ENCODE results near the gene HAUS3. TPM values are rescaled to one million over a fixed set of nuclear protein-coding genes. Genes with fewer than 3 reads are reported as not detected.

HAUS3 gene
- total RNA-seq, 4 donors from 2014 or later: 7.6 to 17.9 (median 11.8) TPM

GRCh38 chr4:2186133-2186864 is 55.6 kb downstream of the HAUS3 start:
- H3K36me3 ChIP-seq: no peaks in the 10 kb centered on the region
- H3K9me3 ChIP-seq: no peaks in the 10 kb centered on the region
- no peaks in the 10 kb centered on the region for H3K27me3 ChIP-seq
- WGBS: 61% methylated on average over 9 of the region's 9 CpGs
- no peak for TF ChIP-seq EP300 (IDR thresholded peaks at IDR 0.05)
- no peak for TF ChIP-seq POLR2AphosphoS5 (IDR thresholded peaks at IDR 0.05)
- no peak for TF ChIP-seq POLR2A (IDR thresholded peaks at IDR 0.05)
- TF ChIP-seq CTCF (IDR thresholded peaks at IDR 0.05): no peak
- no peak overlapping the region for H3K27ac ChIP-seq
- H3K4me3 ChIP-seq: no peak overlapping the region
- H3K4me1 ChIP-seq: no peaks in the 10 kb centered on the region
- no peak for DNase-seq (ENCODE audit: low spot score in 2 of 2)

- H3K27ac ChIP-seq: no peak overlapping the region
- no peaks in the 10 kb centered on the region for H3K9me3 ChIP-seq
- no peak for TF ChIP-seq EP300 (IDR thresholded peaks at IDR 0.05)
- no peak for TF ChIP-seq CTCF (IDR thresholded peaks at IDR 0.05)
- TF ChIP-seq POLR2A (IDR thresholded peaks at IDR 0.05): no peak
- no peak for TF ChIP-seq POLR2AphosphoS5 (IDR thresholded peaks at IDR 0.05)
- H3K4me1 ChIP-seq: no peaks in the 10 kb centered on the region
- H3K27me3 ChIP-seq: no peaks in the 10 kb centered on the region
- no peak overlapping the region for H3K4me3 ChIP-seq
- no peak for DNase-seq (ENCODE audit: low spot score in 2 of 2)
- H3K36me3 ChIP-seq: no peaks in the 10 kb centered on the region
These were observed 58.5 kb downstream of the HAUS3 start for GRCh38 chr4:2183394-2183793.

GRCh38 chr4:2182994-2183393 is 58.9 kb downstream of the HAUS3 start:
- TF ChIP-seq CTCF (IDR thresholded peaks at IDR 0.05) (no peak), POLR2AphosphoS5 (IDR thresholded peaks at IDR 0.05) (no peak), POLR2A (IDR thresholded peaks at IDR 0.05) (no peak), EP300 (IDR thresholded peaks at IDR 0.05) (no peak)
- H3K4me1 ChIP-seq: no peaks in the 10 kb centered on the region
- no peak overlapping the region for H3K4me3 ChIP-seq
- H3K36me3 ChIP-seq: no peaks in the 10 kb centered on the region
- WGBS: 93% methylated on average over 3 of the region's 3 CpGs
- H3K27me3 ChIP-seq: no peaks in the 10 kb centered on the region
- no peak for DNase-seq (ENCODE audit: low spot score in 2 of 2)
- H3K9me3 ChIP-seq: no peaks in the 10 kb centered on the region
- no peak overlapping the region for H3K27ac ChIP-seq

GRCh38 chr4:2180410-2180809 is 61.5 kb downstream of the HAUS3 start:
- H3K9me3 ChIP-seq: no peaks in the 10 kb centered on the region
- H3K4me1 ChIP-seq: no peaks in the 10 kb centered on the region
- no peaks in the 10 kb centered on the region for H3K36me3 ChIP-seq
- TF ChIP-seq EP300 (IDR thresholded peaks at IDR 0.05): no peak
- no peak for TF ChIP-seq CTCF (IDR thresholded peaks at IDR 0.05)
- no peak for TF ChIP-seq POLR2A (IDR thresholded peaks at IDR 0.05)
- no peak for TF ChIP-seq POLR2AphosphoS5 (IDR thresholded peaks at IDR 0.05)
- H3K27ac ChIP-seq: no peak overlapping the region
- no peak overlapping the region for H3K4me3 ChIP-seq
- no peak for DNase-seq (ENCODE audit: low spot score in 2 of 2)
- no peaks in the 10 kb centered on the region for H3K27me3 ChIP-seq
- WGBS: 92% methylated on average over 2 of the region's 2 CpGs

- DNase-seq (ENCODE audit: low spot score in 2 of 2): no peak
- TF ChIP-seq CTCF (IDR thresholded peaks at IDR 0.05) (no peak), POLR2A (IDR thresholded peaks at IDR 0.05) (no peak), POLR2AphosphoS5 (IDR thresholded peaks at IDR 0.05) (no peak), EP300 (IDR thresholded peaks at IDR 0.05) (no peak)
- no peak overlapping the region for H3K4me3 ChIP-seq
- 76% methylated on average over 7 of the region's 7 CpGs for WGBS
- no peaks in the 10 kb centered on the region for H3K27me3 ChIP-seq
- H3K4me1 ChIP-seq: no peaks in the 10 kb centered on the region
- H3K27ac ChIP-seq: no peak overlapping the region
- no peaks in the 10 kb centered on the region for H3K36me3 ChIP-seq
- H3K9me3 ChIP-seq: no peaks in the 10 kb centered on the region
These were observed 62.2 kb downstream of the HAUS3 start for GRCh38 chr4:2179717-2180116.
